HG03280 (cell line): ENCODE data around the gene TCF7L1.

Experiments
- ATAC-seq: cut with Tn5 transposase; IDR thresholded peaks from one replicate; pipeline ENCODE4 v1.9.1; 2021; ENCODE audit warnings: mild to moderate bottlenecking, moderate library complexity; ENCODE audit not compliant: unreplicated experiment

TCF7L1 gene

DNA sequence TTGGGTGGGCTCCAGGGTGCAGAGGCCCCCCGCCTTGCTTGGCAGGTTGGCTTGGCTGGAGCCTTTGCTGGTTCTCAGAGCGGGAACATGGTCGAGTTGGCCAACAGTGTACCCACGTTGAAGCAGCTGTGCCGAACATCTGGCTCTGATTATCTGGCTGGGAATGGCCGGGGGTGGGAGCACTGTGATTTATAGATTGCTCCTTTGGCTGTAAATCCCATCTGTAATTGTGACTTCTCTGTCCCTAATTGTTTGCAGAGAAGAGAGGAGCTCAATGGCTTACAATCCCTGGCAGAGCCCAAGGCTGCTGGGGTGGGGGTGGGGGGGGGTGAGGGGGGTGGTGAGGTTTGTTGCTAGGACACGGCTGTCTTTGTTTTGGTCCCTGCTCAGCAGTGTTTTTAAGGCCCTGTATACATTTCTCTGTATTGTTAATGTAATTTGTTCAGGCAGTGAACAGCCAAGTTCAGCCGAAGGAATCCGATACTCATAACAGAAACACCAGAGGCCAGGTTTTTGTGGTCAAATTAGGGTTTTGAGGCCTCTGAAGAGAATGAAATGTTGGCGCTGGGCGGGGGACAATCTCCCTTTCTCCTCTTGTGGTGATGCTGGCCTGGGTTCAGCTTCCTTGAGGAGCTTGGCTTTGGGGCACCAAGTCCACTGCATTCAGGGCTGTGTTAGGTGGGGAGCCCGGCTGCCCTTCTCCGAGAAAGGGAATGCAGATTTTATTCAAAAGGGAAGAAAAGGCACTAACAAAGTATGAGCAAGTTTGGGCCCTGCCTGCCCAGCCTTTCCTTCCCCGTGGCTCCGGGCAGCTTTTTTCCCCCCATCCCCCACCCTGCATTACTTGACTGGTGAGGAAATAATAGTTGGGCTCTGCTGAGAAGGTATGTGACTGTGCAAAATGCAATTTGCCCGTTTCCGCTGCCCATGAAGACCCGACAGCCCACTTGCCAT lies 82.5 kb downstream of the TCF7L1 start:
- ATAC-seq, result no peak

GRCh38 chr2:85216927-85217326 lies 83.7 kb downstream of the TCF7L1 start:
- ATAC-seq, result no peak

- no peak for ATAC-seq
Observed at GRCh38 chr2:85221067-85221691, 88.0 kb downstream of the TCF7L1 start.

DNA sequence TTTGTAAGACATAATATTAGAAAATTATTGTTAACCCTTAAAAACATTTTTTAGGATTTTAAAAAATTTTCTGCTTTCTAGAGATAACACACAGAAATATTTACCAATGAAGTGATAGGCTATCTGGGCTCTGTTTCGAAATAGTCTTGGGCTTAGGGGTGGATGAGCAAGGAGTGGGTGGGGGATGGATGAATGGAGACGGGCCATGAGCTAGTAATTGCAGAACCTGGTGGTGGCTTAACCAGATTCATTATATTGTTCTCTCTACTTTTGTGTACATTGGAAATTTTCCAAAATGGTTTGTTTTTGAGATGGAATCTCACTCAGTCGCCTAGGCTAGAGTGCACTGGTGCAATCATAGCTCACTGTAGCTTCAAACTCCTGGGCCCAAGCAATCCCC lies 89.6 kb downstream of the TCF7L1 start:
- ATAC-seq, result no peak

DNA sequence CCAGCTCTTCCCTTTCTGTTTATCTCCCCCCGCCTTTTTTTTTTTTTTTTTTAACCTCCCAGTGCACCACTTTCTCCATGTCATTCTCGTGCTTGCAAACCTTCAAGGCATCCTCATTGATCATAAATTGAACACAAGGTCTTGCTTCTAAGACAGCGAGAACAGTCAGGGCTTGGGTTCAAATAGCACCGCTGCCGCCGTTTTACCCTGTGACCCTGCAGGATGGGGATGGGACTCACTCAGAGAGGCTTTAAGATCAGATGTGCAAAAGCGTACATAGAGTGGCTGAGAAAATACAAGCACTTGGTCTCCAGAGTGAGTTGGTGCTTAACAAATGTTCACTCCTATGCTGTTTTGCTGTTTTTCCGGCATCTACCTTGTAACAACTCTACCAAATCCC lies 93.6 kb downstream of the TCF7L1 start:
- ATAC-seq, result no peak

GRCh38 chr2:85230679-85231467 lies 97.7 kb downstream of the TCF7L1 start:
- no peak for ATAC-seq

GRCh38 chr2:85231468-85231805 lies 98.2 kb downstream of the TCF7L1 start:
- no peak for ATAC-seq

- ATAC-seq, result no peak
Observed at GRCh38 chr2:85231952-85232351, 98.8 kb downstream of the TCF7L1 start.

GRCh38 chr2:85234868-85235267 lies 101.7 kb downstream of the TCF7L1 start:
- no peak for ATAC-seq

GRCh38 chr2:85235281-85235680 lies 102.1 kb downstream of the TCF7L1 start:
- no peak for ATAC-seq

DNA sequence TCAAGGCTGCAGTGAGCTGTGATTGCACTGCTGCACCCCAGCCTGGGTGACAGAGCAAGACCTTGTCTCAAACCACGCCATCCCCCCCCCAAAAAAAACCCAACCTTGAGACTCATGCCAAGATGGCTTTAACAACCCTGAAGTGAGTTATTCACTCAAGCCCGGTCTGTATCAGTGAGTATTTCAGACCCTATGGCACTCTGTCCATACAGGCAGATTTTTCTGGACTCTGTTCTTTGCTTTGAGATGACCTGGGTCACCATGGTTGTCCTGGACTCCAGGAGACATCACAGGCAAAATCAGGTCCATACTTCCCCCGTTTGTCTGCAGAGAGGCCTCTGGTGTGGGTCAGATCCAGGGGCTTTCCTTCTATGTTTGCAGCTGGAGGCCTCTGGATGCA lies 102.9 kb downstream of the TCF7L1 start:
- ATAC-seq, result no peak

DNA sequence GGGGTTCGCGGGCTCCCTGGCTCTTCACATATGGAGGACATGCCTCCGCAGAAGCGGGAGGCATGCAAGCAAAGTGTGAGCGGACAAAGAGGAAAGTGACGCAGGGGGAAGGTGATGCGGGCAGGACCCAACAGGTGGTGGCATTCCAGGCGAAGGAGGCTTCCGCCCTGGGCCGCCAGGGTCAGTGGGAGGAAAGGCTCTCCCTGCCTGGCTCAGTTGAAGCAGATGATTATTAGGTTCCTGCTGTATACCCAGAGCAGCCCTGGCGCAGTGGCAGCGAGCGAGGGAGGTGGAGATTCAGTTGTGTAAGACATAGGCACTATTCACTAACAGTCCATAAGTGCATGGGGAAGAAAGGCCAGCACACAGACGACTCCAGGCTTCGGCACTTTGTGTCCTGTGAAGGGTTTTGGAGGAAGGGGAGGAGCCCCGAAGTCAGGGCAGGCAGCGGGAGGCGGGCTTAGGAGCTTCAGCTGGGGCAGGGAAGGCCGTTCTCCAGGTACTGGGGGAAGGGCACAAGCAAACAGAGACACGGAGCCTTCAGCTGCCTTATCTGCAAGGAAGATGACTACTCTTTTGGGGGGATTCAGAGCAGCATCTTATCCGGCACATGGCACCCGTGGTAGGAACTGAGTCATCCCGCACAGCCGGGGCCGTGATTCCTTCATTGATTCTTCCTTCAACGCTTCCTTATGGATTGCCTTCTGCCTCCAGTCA lies 104.8 kb downstream of the TCF7L1 start:
- no peak for ATAC-seq

DNA sequence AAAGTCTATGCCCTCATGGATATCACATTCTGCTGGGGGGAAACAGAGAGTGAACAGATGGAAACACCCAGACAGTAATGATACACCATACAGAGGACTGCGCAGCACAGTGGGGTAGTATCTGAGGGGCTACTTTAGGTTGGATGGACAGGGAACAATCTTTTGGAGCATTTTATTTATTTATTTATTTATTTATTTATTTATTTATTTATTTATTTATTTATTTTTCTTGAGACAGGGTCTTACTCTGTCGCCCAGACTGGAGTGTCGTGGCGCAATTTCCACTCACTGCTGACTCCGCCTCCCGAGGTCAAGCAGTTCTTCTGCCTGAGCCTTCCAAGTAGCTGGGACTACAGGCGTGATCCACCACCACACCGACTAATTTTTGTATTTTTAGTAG lies 105.4 kb downstream of the TCF7L1 start:
- ATAC-seq, result no peak

GRCh38 chr2:85239102-85239501 lies 105.9 kb downstream of the TCF7L1 start:
- no peak for ATAC-seq

DNA sequence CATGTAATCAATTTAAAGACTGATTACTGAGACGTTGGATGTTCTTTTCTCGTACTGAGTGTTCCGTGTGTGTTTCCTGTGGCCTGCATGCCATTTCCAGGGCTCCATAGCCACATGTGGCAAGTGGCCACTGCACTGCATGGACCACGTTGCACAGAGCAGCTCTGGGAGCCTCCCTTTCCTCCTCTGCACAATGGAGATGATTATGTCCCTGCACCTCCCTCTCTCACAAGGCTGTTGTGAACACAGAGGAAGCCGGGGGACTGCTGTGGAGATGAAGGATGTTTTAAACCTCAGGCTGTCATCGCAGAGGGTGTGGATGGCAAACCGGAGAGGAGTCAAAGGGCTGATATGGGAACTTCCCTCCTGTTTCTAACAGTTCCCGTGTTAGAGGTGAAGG lies 106.9 kb downstream of the TCF7L1 start:
- no peak for ATAC-seq

DNA sequence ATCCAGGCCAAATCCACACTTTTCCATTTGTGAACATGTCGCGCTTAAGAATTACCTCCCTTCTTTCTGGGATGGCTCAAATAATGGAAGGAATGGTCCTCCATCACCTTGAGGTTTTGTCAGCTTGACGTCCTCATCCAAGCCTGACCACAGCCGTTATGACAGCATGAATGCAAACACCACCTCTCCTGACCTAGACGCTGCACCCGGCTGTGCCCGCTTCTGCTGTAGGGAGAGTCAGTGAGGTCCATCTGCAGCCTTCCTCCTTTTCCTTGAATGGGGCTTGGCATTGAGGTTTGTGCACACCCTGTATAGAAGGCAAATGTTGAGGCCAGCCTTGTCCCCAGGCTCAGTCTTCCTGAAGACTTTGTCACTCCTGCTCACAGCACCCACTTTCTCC lies 109.1 kb downstream of the TCF7L1 start:
- no peak for ATAC-seq

DNA sequence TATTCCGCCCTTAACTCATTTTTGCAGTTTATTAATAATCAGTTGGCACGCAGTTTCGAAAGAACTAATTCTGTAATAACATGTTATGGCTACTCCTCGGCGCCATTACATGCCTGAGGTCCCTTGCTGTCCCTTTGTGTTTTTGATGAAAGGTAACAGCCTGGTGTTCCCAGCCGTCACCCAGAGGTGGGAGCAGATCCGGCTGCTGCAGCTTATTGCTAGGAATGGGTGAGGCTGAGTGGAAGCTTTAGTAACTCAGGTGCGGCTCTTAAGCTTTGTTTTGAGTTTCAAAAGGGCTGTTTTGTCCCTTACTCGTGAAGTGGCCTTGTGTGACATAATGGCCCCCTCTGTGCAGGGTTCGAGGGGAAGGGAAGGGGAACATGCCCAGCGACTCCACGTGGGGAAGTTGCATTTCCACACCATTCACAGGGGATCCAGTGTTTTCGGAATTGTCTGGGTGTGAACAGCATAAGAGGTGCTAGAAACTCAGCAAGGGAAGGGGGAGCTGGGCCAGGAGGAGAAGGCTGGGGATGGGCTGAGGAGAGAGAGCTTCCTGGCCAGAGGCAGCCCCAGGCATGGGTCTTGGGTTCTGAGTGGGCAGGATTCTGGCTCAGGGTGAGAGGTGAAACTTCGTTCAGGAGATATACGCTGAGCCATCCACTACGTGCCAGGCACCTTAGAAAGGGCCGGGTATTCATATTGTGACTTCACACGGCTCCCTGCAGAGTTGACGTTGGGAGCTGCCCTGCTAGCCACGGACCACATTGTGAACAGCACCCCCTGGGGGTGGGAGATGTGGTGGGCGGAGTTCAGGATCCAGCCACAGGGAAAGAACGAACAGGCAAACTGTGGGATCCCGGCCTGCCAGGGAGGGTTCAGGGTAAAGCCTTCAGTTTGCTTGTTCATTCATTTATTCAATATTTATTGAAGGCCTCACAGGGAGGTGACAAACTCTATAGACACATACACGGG lies 110.2 kb downstream of the TCF7L1 start:
- ATAC-seq, result no peak

DNA sequence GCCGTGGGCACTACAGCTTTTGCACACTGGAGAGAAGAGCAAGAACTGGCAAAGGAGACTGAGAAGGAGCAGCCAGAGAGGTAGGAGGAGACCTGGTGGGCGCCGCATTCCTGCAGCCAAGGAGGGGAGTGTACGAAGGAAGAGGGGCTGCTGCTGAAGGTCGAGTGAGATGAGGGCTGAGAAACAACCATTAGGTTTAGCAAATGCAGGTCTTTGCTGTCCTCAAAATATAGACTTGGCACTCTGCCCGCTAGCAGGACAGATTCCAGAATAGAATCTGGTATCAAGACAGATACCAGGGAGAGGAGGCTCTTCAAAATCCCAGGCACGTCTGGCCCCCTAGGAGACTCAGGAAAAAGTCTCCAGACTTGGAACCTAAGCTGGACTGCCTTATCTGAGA lies 111.6 kb downstream of the TCF7L1 start:
- ATAC-seq, result no peak

- no peak for ATAC-seq
Observed at GRCh38 chr2:85245891-85246290, 112.7 kb downstream of the TCF7L1 start.

GRCh38 chr2:85246348-85246747 lies 113.2 kb downstream of the TCF7L1 start:
- no peak for ATAC-seq
